Measurements from ENCODE around the gene OPN4. TPM values are rescaled to one million over a fixed set of nuclear protein-coding genes. Genes with fewer than 3 reads are reported as not detected.

The OPN4 gene
- polyA plus RNA-seq, 1 donor, result not detected

GRCh38 chr10:86710987-86711512 lies 56.7 kb downstream of the OPN4 start:
- Histone ChIP-seq H3K27ac (ENCODE audit: low read length) (peak overlapping the region; percentile 76), H3K4me1 (ENCODE audit: control insufficient read depth, insufficient read depth, low read length) (peaks cover 16% of the 10 kb centered on the region), H3K36me3 (ENCODE audit: control insufficient read depth, insufficient read depth, low read length) (no peaks in the 10 kb centered on the region), H3K9me3 (ENCODE audit: control insufficient read depth, low read depth, low read length) (no peaks in the 10 kb centered on the region), H3K4me3 (ENCODE audit: low read length) (peak overlapping the region; percentile 40), H3K27me3 (ENCODE audit: control insufficient read depth, insufficient read depth, low read length) (no peaks in the 10 kb centered on the region)
- peak; percentile 90 to 96 for DNase-seq
- WGBS (ENCODE audit: insufficient coverage, low lambda C conversion rate), result no CpG with 5 or more reads among the region's 46 CpGs

- Histone ChIP-seq H3K36me3 (ENCODE audit: control insufficient read depth, insufficient read depth, low read length) (no peaks in the 10 kb centered on the region), H3K9me3 (ENCODE audit: control insufficient read depth, low read depth, low read length) (no peaks in the 10 kb centered on the region), H3K27me3 (ENCODE audit: control insufficient read depth, insufficient read depth, low read length) (no peaks in the 10 kb centered on the region), H3K27ac (ENCODE audit: low read length) (peak overlapping the region; percentile 90), H3K4me1 (ENCODE audit: control insufficient read depth, insufficient read depth, low read length) (peaks cover 16% of the 10 kb centered on the region), H3K4me3 (ENCODE audit: low read length) (peak overlapping the region; percentile 63)
- no peak for DNase-seq
- WGBS (ENCODE audit: insufficient coverage, low lambda C conversion rate), result no CpG with 5 or more reads among the region's 82 CpGs
These were observed 57.4 kb downstream of the OPN4 start for GRCh38 chr10:86711513-86712316.

GRCh38 chr10:86712317-86712707 lies 58.0 kb downstream of the OPN4 start:
- peak overlapping the region; percentile 63 for H3K4me3 ChIP-seq (ENCODE audit: low read length)
- peaks cover 16% of the 10 kb centered on the region for H3K4me1 ChIP-seq (ENCODE audit: control insufficient read depth, insufficient read depth, low read length)
- H3K27me3 ChIP-seq (ENCODE audit: control insufficient read depth, insufficient read depth, low read length), result no peaks in the 10 kb centered on the region
- peak overlapping the region; percentile 90 for H3K27ac ChIP-seq (ENCODE audit: low read length)
- WGBS (ENCODE audit: insufficient coverage, low lambda C conversion rate), result 80% methylated on average over 4 of the region's 9 CpGs
- H3K9me3 ChIP-seq (ENCODE audit: control insufficient read depth, low read depth, low read length), result no peaks in the 10 kb centered on the region
- no peaks in the 10 kb centered on the region for H3K36me3 ChIP-seq (ENCODE audit: control insufficient read depth, insufficient read depth, low read length)
- DNase-seq, result no peak

DNA sequence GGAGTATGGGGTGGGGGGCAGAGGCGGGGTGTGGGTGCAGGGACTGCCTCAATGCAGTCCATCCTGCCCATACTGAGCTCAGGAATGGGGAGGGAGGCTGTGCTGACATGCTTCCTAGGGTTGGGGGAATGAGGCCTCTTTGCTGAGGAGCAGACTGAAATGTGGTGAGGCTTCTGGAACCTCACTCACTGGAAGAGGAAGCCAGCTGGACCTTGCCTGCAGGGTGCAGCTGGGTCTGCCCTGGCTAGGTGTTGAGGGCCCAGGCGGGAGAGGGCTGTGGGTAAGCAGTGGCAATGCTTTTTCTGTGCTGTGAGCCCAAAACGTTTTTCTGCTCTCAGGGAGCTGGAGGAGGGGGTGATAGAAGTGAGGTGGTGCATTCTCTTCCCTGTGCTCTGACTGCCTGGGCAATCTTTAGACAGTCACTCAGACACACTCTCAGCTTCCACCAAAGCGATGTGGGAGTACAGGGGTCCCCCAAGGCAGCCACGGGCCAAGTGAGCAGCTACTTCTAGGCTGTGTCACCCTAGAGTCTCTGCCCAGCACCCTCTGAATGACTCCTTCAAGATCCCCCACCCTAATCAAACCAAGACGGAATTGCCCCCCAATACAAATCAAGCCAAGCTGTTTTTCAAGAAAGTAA lies 60.9 kb downstream of the OPN4 start:
- no peak for DNase-seq
- Histone ChIP-seq H3K4me1 (ENCODE audit: control insufficient read depth, insufficient read depth, low read length) (peaks cover 16% of the 10 kb centered on the region), H3K36me3 (ENCODE audit: control insufficient read depth, insufficient read depth, low read length) (no peaks in the 10 kb centered on the region), H3K9me3 (ENCODE audit: control insufficient read depth, low read depth, low read length) (no peaks in the 10 kb centered on the region), H3K27ac (ENCODE audit: low read length) (no peak overlapping the region), H3K4me3 (ENCODE audit: low read length) (no peak overlapping the region), H3K27me3 (ENCODE audit: control insufficient read depth, insufficient read depth, low read length) (no peaks in the 10 kb centered on the region)
- WGBS (ENCODE audit: insufficient coverage, low lambda C conversion rate), result no CpG with 5 or more reads among the region's 6 CpGs

GRCh38 chr10:86715836-86716235 lies 61.5 kb downstream of the OPN4 start:
- no peak for DNase-seq
- Histone ChIP-seq H3K9me3 (ENCODE audit: control insufficient read depth, low read depth, low read length) (no peaks in the 10 kb centered on the region), H3K36me3 (ENCODE audit: control insufficient read depth, insufficient read depth, low read length) (no peaks in the 10 kb centered on the region), H3K27ac (ENCODE audit: low read length) (no peak overlapping the region), H3K4me3 (ENCODE audit: low read length) (no peak overlapping the region), H3K27me3 (ENCODE audit: control insufficient read depth, insufficient read depth, low read length) (no peaks in the 10 kb centered on the region), H3K4me1 (ENCODE audit: control insufficient read depth, insufficient read depth, low read length) (peaks cover 14% of the 10 kb centered on the region)
- no CpG with 5 or more reads among the region's 5 CpGs for WGBS (ENCODE audit: insufficient coverage, low lambda C conversion rate)

Other genes with a start within 250 kb of the OPN4 start
- 36.8 TPM for gene WAPL, start 132.8 kb upstream of the OPN4 start, polyA plus RNA-seq
- gene LDB3, start 14.0 kb downstream of the OPN4 start, polyA plus RNA-seq, result 4.0 TPM
- gene BMPR1A, start 102.1 kb downstream of the OPN4 start, polyA plus RNA-seq, result 41.5 TPM